ENCODE results near the gene UBE2L6.
A peak's percentile ranks its signal among the peaks of the same experiment; 100 is the strongest.

UBE2L6 gene

GRCh38 chr11:57527056-57527631, 40.3 kb downstream of the UBE2L6 start:
- peak; percentile 77 for DNase-seq

- DNase-seq: no peak
These were observed 44.1 kb downstream of the UBE2L6 start for GRCh38 chr11:57523419-57523818.

GRCh38 chr11:57521116-57521515, 46.4 kb downstream of the UBE2L6 start:
- DNase-seq: no peak

GRCh38 chr11:57516061-57516443, 51.4 kb downstream of the UBE2L6 start:
- no peak for DNase-seq

GRCh38 chr11:57515332-57516060, 52.0 kb downstream of the UBE2L6 start, which contains the start of gene SLC43A1:
Gene SLC43A1, minus strand, starts transcription at chr11:57515702. Its CDS starts 1,591 bp downstream, at chr11:57514111.
- no peak for DNase-seq

- DNase-seq: peak; percentile 48
These were observed 52.7 kb downstream of the UBE2L6 start for GRCh38 chr11:57514538-57515331.

GRCh38 chr11:57513911-57514537, 53.4 kb downstream of the UBE2L6 start:
- no peak for DNase-seq

GRCh38 chr11:57513452-57513795, 54.0 kb downstream of the UBE2L6 start:
- DNase-seq: no peak

GRCh38 chr11:57512646-57513451, 54.6 kb downstream of the UBE2L6 start:
- no peak for DNase-seq

GRCh38 chr11:57511741-57512430, 55.6 kb downstream of the UBE2L6 start:
- DNase-seq: no peak

- DNase-seq: no peak
These were observed 58.9 kb downstream of the UBE2L6 start for GRCh38 chr11:57508341-57509170.

- DNase-seq: no peak
These were observed 61.0 kb downstream of the UBE2L6 start for GRCh38 chr11:57506522-57506921.

- no peak for DNase-seq
These were observed 63.0 kb downstream of the UBE2L6 start for GRCh38 chr11:57504511-57504910.

GRCh38 chr11:57502870-57503269, 64.6 kb downstream of the UBE2L6 start:
- DNase-seq: no peak

- DNase-seq: no peak
These were observed 65.1 kb downstream of the UBE2L6 start for GRCh38 chr11:57502376-57502775.

- DNase-seq: no peak
These were observed 65.5 kb downstream of the UBE2L6 start for GRCh38 chr11:57501953-57502352.
